Stimulated activated CD4-positive, alpha-beta T cell treated with anti-CD3 and anti-CD28 coated beads, Interleukin-1b, Interleukin-23, amount 100 ng/mL, for 1 hour (primary cell): ENCODE measurements around the gene PIK3R5.
A peak's percentile ranks its signal among the peaks of the same experiment; 100 is the strongest.

ENCODE experiments used
- DNase-seq, 2 donors: peaks; one replicate each; pipeline ENCODE4 v3.0.0-alpha.2; 2020; ENCODE audit warnings: low read depth in 2 of 2

PIK3R5 gene

DNA sequence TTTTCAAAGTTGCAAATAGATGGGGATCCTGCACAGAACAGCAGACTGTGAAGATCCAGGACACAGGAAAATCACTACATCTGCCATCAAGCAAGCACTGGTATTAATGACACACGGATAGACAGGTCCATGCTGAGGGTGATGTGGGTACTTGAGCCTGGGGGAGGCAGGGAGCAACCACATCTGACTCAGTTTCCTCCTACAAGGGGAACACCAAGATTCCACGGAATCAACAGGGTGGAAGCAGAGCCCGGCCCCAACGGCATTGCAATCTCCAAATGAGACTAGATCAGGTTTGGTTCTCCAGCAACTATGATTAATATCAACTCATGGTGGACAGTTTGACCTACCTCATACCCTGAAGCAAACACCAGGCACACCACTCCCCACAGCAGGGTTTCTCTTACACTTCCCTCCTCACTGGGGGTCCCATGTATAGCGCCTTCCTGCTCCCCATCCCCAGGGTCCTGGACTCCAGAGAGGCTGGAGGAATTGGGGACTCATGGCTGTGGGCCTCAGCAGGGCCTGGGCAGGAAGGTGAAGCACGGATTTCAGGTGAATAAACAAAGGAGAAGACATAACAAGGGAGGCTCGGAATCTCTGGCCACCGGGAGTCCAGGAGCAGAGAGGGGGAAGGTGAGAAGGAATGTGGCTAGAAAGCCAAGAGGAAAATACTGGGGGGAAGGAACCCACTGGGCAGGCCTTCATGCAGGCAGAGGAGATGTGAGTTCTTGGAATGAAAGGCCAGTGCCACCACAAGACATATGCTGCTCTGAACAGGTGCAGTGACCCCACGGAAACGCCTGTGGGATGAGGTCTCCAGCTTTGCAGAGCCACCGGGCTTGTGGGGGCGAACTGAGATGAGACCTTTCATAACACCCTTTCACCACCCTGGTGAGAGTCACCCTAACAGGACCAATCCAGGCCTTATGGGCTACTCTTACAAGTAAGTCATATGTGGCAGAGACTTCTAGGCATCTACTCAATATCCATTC lies 68.6 kb downstream of the PIK3R5 start:
- DNase-seq, result no peak

DNA sequence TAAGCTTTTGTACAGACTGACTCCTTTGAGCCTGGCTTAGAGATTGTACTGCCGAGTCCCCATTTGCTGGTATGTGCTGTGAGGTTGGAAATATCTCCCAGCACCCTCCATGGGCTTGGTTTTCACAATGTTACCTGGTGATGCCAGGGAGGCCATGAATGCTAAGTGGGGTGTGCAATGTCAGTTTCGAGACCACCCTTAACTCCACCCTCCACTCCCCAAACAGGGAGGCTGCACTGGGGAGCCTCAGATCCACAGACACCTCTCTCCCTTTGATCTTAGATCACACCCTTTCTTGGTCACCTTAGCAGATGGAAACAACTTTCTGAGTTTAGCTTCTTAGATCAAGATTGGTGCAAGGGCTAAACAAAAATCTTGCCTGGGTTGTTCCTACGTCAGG lies 69.4 kb downstream of the PIK3R5 start:
- no peak for DNase-seq

DNA sequence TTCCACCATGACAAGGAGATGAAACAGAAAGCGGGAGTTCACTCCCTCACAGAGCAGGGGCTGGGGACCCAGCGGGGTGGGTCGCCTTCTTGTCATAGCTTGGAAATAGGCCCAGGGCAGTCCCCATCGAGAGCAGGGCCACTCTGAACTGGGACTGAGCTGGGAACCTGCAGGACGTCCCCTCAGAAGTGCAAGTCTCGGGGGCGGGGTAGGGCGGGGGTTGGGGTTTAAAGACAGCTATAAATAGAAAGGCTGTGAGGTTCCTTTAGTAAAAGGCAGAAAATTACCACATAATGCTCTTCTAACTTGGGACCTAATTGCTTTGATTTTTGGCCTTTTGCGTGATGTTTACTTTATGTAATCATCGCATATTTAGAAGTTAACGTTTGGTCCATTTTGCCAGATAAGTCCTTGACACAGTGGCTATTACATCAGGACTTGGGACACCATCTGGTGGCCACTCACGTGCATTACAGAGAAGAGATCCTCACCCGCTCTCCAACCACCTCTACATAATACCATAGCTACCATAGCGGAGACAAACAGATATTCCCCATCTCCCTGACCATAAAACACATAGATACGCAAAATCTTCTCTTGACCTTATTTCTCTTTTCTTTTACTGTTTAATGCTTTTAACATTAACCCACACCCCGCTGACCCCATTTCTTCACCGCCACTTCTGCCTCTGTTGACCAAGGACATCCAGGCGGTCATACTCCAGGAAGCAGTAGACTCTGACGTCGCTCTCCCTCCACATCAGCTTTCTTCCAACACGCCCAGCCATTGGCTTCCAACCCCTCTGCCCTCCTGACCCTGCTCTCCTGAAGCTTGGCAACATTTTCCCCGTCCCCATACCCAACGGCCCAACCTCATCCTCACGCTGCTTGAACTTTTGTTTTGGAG lies 70.6 kb downstream of the PIK3R5 start:
- peak in 1 of 2 donors; percentile 27 for DNase-seq

DNA sequence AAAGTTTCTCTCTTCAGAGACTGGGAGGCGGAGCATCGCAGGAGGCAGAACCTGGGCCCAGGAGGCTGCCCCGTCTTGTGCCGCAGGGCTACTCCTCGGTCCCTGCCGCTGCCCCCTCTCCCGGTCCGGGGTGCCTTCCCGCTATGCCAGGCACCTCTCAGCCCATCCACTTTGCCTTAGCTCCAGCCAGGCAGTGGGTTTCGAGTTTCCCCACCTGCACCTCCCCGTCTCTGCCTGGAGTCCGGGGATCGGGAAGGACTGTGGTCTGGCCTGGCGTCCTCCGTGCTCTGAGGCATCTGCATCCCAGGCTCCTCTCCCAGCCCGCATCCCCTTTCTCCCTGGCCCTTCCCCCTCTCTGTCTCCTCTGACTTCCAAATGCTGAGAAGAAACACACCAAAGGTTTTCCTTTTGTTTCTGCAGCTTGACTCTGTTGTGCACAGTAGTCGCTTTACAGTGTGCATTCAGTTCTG lies 71.3 kb downstream of the PIK3R5 start:
- no peak for DNase-seq

DNA sequence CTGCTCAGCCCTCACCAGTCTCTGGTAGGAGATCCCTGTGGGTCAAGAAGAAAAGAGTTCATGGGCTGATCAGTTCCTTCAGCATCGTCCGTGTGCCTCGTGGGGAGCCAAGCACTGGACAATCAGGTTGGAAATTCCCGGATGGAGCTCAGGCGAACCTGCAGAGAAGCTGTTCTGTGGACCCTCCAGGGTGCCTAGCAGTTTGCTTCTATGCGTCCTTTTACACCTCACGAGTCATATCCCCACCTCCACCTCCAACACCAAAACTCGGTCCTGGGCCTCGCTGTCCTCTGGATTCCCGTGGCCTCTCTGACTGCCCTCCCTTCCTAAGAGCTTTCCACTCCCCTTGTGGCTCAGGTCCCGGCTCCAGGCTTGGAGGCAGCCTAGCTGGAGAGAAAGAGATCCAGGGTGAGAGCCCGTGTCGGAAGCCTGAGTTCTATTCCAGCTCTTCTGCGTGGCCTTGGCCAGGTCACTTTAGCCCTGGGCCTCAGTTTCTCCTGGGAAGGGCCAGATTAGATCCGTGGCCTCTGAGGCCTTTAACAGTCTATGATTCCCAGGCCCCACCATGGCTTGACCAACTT lies 71.8 kb downstream of the PIK3R5 start:
- DNase-seq, result no peak

DNA sequence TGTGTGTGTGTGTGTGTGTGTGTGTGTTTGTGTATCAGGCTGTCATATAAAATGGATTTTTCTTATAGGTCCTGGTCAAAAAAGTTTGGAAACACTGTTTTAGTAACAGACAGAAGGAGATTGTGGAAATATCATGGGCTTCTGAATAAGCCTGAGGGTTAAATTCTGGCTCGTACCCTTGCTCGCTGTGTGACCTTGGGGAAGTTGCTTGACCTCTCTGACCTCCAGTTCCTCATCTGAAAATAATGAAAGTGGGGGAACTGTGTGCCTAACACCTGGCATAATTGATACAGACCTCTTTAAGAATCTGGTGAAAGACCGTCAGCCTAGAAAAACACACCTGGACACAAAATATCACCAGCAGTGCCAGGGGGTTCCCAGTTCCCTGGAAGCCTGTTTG lies 72.4 kb downstream of the PIK3R5 start:
- no peak for DNase-seq

DNA sequence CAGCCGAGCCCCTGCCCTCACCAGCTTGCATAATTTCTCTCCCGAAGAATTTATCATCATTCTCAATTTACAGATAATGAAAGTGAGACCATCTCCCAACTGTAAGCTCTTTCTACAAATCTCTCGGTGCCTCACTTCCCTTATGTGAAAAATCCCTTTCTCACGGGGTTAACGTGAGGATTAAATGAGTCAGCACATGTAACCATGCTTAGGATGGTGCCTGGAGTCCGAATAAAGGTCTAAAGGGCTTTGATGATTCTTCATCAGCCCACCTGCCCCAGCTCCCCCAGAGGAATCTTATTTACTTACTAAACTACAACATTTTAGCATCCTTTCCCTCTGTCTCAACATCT lies 73.2 kb downstream of the PIK3R5 start:
- no peak for DNase-seq

DNA sequence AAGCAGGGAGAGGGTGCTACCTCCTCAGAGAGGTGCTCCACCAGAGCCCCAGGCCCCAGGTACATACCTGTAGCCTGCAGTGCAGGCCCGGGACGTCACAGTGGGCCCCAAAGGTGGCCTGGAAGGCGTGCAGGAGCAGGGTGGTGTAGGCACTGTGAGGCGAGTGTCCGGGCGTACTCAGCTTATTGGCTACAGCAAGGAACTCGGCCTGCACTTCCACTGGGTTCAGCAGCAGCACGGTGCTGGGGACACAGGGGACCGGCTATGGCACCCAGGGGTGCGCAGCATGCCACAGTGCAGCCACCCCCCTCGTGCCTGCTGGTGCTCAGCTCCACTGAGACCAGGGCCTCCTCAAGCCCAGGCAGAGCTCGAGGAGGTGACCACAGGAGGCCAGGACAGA lies 74.8 kb downstream of the PIK3R5 start:
- DNase-seq, result no peak

GRCh38 chr17:8889458-8890210 lies 75.9 kb downstream of the PIK3R5 start:
- no peak for DNase-seq

DNA sequence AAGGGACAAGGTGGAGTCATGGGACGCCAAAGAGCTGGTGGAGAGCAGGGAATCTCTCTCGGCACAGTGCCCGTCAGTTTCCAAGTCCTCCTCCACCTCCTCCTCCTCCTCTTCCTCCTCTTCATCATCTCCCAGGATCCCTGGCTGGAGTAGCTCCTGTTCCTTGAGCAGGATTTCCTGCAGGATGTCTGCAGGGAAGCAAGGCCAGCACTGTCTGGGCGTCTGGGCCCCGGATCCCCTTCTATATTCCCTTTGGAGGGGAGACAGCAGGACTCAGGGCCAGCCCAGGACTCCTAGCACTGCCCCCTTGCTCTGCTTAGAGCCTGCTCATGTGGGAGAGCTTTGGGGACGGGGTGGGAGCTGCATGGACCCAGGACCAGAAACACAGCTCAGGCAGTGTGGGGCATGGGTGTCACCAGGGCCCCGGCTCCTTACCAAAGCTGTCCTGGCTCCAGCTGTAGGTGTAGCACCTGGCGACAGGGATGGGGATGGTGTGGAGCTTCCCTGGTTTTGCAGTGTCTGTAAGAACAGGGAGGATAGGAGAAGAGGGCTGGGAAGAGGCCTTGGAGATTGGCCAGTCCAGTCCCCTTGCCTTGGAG lies 76.7 kb downstream of the PIK3R5 start:
- DNase-seq, result no peak

DNA sequence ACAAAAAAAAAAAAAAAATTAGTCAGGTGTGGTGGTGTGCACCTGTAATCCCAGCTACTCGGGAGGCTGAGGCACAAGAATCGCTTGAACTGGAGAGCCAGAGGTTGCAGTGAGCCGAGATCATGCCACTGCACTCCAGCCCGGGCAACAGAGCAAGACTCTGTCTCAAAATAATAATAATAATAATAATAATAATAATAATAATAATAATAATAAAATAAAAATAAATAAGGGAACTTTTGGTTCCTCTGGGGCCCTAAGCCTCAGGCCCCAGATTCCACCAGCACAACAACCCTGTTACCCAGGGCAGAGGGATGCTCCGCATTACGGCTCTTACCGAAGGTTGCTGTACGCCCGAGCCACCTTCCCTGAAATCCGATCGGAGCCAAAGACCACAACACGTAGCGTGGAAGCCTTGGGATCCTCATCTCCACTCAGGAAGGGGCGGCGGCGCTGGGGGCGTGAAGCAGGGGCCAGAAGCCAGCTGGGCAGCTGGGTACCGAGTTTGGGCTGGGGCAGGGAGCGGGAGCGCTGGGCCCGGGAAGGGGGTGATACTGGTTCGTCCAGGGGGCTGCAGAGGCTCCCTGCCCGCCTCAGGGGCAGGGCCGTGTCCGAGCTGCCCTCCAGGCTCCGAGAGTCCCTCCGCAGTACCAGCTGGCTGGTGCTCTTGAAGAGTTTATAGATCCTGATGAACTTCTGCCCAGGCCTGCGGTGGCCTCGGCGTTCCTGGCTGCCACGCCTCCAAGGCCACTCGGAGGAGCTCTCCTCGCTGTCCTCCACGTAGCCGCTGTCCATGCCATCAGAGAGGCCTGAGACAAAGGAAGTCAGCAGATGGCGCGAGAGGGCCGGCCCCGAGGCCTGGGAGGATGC lies 77.4 kb downstream of the PIK3R5 start:
- no peak for DNase-seq

- no peak for DNase-seq
Measured at GRCh38 chr17:8887301-8887700, 78.2 kb downstream of the PIK3R5 start.

DNA sequence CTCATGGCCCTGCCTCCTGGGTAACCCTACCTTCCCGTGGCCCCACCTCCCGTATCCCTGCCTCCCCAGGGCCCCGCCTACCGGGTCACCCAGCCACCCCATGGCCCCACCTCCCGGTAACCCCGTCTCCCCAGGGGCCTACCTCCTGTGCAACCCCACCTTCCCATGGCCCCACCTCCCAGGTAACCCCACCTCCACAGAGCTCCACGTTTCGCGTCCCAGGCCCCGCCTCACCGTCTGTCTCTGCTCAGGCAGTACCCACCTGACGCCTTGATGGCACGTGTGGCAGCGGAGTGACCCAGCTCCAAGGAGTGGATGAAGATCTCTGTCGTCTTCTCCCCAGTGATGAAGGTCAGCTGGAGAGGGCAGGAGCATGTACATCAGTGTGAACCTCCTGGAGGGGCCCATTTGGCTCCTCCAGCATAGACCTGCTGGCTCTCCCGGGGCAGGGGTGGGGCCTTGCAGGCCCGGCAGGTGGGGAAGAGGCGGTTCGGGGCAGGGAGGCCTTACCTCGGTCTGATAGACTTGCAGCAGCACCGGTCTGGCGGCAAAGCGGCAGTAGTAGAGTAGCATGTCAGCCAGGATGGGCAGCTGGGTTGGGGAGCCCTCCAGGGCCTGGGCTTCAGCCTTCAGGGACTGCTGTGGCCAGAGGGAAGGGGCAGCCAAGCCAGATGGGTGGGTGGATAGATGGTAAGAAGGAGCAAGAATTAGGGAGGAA lies 79.4 kb downstream of the PIK3R5 start:
- no peak for DNase-seq

DNA sequence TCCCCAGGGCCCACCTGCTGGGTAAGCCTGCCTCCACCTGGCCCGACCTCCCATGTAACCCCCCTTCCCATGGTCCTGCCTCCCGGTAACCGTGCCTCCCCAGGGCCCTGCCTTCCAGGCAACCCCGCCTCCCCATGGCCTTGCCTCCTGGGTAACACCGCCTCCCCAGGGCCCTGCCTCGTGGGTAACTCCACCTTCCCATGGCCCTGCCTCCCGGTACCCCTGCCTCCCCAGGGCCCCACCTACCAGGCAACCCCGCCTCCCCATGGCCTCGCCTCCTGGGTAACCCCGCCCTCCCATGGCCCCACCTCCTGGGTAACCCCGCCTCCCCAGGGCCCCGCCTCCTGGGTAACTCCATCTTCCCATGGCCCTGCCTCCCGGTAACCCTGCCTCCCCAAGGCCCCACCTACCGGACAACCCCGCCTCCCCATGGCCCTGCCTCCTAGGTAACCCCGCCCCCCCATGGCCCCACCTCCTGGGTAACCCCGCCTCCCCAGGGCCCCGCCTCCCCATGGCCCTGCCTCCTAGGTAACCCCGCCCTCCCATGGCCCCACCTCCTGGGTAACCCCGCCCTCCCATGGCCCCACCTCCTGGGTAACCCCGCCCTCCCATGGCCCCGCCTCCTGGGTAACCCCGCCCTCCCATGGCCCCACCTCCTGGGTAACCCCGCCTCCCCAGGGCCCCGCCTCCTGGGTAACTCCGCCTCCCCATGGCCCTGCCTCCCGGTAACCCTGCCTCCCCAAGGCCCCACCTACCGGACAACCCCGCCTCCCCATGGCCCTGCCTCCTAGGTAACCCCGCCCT lies 80.1 kb downstream of the PIK3R5 start:
- DNase-seq, result peak; percentile 17 to 34

GRCh38 chr17:8884336-8884990 lies 81.0 kb downstream of the PIK3R5 start:
- no peak for DNase-seq

DNA sequence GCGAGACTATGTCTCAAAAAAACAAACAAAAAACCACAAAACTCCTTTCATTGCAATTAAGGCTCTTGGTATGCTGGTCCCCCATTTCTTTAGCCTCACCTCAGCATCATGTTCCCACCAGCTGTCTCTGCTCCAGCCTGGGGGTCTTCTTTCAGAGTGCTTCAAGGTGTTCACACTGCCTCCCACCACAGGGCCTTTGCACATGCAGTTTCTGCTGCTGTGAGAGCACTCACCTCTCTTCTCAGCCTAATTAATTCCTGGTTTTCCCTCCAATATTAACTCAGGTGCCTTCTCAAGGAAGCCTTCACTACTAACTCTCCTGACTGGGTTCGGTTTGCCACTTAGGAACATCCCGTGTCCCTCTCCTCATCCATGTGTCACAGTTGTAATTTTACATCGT lies 82.2 kb downstream of the PIK3R5 start:
- DNase-seq, result no peak

- no peak for DNase-seq
Measured at GRCh38 chr17:8881606-8882005, 83.9 kb downstream of the PIK3R5 start.

DNA sequence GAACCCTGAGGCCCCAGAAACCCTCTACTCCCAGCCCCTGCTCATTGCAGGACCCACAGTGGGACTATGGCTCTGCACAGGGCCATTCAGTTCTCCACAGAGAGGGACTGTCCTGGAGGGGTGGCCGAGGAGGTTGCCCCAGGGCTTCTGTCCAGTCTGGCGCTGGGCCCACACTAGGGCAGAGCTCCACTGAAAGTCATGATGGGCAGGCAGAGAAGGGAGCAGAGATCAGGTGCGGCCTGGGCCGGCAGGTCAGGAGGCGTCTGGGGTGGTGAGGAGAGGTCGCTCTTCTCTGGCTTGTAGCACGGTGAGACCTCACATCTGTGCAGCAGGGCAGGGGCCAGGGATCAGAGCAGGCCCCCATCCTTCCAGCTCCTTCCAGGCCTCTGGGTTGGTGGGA lies 85.0 kb downstream of the PIK3R5 start:
- DNase-seq, result no peak
